ENCODE measurements around the gene CPOX.
"Not testable (repeated sequence)": the region's sequence is repeated elsewhere in the genome, so short reads cannot be mapped to it uniquely, and the experiment has no call there.

The CPOX gene

GRCh38 chr3:98593046-98593936, at the start of gene CPOX:
CPOX (minus strand) TSS chr3:98593611; CDS start chr3:98593504, 107 bp downstream.
- DNase-seq: peak; percentile 97

DNA sequence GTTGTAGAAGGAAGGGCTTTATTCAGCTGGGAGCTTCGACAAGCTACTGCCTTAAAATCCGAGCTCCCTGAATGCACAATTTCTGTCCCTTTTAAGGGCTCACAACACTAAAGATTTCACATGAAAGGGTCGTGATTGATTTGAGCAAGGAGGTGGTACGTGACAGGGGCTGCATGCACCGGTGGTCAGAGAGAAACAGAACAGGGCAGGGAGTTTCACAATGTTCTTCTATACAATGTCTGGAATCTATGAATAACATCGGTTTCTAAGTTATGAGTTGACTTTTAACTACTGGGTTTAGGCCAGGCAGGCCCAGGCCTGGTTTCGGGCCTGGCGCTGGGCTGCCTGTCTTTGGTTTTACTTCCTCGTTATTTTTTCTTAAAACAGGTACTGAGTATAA, 49.4 kb upstream of the CPOX start:
- DNase-seq: not testable (repeated sequence)

- DNase-seq: not testable (repeated sequence)
These were observed 48.3 kb upstream of the CPOX start for GRCh38 chr3:98641756-98642155.

- DNase-seq: not testable (repeated sequence)
These were observed 45.1 kb upstream of the CPOX start for GRCh38 chr3:98638515-98638914.

DNA sequence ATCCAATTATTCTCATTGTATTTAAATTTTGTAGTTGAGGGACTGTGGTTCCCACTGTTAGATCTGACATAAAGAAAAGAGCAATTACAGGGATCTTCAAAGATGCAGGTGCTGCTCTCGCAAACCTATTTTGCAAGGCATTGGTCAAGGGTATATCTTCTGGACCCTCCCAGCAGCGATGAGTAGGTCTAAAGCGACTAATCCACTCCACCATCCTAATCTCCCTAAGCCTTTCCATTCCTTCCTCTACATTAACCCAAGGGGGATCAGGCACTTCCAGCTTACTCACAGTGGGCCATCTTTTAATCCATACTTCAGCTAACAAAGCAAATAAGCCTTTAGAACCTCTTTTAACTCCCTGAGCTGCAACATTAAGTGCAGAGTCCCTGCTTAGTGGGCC, 37.0 kb upstream of the CPOX start:
- DNase-seq: no peak

DNA sequence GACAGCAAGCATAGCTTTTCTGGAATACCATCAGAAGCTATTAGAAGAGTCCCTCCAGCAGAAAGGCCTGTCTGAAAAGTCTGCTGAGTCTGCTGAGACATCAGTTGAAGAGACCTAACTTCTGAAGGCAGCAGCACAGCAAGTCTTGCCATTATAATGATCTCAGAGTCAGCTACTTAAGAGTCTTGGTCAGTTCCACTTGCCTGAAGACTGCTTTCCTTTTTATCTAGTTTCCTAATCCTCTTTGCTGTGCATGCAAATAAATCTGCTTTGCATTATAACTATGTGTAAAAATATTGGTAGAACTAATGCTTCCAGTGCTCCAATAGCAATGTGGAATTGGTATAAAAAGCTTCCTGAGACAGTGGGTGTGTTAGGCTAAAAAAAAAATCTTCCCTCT, 34.9 kb upstream of the CPOX start:
- no peak for DNase-seq

GRCh38 chr3:98626151-98626550, 32.7 kb upstream of the CPOX start:
- no peak for DNase-seq

- no peak for DNase-seq
These were observed 30.3 kb upstream of the CPOX start for GRCh38 chr3:98623572-98624280.

GRCh38 chr3:98617841-98618240, 24.4 kb upstream of the CPOX start:
- no peak for DNase-seq

- DNase-seq: no peak
These were observed 20.2 kb upstream of the CPOX start for GRCh38 chr3:98613616-98614015.

GRCh38 chr3:98612996-98613517, 19.6 kb upstream of the CPOX start:
- DNase-seq: no peak

DNA sequence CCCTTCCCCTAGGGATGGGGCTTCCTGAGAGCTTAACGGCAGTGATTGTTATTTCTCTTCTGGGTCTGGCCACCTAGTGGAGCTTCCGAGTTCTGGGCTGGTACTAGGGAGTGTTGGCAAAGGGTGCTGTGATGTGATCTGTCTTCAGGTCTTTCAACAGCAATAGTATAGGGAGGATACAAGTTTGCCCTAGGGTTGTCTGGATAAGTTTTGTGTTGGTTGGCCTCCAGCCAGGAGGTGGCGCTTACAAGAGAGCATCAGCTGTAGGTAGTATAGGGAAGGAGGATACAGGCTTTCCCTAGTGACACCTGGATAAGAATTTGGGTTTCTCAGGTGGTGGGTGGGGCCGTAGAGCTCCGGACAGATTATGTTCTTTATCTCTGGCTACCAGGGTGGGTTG, 19.2 kb upstream of the CPOX start:
- peak; percentile 10 for DNase-seq

- DNase-seq: no peak
These were observed 14.6 kb upstream of the CPOX start for GRCh38 chr3:98608029-98608428.

DNA sequence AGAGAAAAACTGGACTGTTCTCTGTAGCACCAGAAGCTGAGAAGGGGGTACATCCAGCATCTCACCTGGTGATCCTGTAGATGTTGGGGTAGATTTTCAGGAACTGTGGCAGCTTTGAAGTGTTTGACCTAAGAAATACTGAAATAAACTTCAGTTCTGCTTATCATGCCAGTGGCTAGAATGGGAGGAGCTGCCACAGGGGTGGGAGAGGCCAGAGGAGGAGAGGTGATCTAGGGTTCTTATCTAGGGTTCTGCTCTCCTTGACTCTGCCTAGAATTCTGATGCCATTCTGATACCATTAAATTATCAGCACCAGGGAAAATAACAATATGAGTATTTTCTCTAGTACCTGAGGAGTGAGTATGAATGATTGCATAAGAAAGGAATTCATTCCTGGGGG, 10.2 kb upstream of the CPOX start:
- peak; percentile 11 for DNase-seq

DNA sequence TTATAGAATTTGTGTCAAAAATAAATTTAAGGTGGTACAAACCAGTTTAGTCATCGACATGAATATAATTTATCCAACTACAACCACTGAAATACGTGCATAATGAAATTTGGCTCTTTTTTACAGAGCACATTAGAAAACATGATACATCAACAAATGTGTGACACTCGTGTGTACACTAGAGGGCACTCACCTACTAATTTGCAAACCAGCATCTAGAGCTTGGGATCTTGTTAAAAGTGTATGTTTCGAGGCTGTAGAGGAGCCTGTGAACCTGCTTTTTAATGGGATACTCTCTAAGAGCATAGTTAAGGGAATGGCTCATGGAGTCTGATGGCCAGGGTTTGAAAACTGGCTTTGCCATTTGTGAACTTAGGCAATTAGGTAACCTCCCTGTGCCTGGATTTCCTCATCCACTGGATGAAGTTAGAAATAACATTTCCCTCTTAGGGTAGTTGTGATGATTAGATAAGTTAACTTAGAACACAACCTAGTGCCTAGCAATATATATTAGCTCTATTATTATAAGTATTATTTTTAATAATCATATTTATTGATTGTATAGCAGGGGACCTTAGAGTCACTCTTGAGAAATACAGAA, 8.8 kb upstream of the CPOX start:
- DNase-seq: peak; percentile 74

DNA sequence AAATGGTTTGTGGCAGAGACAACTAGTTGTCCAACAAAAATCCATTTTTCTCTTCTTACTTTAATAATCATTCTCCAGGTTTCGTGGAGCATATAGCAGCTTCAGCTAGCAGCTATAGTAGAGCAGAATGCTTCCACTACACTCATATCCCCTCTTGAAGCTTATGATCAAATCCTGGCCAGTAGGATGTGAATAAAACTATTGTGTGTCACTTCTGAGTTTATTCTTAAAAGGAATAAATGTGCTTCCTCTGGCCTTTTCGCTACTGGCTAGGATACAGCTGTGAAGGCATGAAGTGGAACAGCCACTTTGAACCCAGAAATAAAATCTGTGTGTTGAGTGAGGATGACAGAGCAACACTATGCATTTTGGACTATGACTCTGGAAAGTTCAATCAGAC, 7.8 kb upstream of the CPOX start:
- DNase-seq: no peak

- DNase-seq: no peak
These were observed 7.1 kb upstream of the CPOX start for GRCh38 chr3:98600412-98601095.

DNA sequence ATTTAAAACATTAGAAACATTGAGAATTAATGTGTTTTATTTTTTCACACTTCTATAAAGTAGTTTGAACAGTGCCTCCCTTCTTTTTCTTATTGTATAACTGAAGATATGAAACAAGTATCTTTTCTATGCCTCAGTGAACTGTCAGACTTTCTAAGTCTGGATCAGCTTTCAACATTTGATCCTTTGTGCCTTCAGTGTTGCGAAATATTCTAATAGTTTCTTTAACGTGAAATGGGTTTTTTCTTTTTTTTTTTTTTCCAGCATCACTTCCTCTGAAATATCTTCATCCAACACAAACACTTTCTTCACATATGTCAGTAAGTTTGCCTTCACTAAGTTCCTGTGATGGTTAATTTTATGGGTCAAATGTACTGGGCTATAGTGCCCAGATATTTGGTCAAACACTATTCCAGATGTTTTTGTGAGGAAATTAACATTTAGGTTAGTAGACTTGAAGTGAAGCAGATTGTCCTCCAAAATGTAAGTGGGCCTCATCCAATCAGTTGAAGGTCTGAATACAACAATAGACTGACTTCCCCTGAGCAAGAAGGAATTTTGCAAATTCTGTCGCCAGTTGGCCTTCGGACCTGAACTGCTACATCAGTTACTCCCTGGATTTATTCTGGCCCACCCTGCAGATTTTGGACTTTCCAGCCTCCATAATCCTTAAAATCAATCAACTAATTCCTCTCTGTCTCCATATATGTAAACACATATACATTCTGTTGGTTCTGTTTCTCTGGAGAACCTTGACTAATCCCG, 6.4 kb upstream of the CPOX start:
- DNase-seq: no peak

- DNase-seq: no peak
These were observed 5.1 kb upstream of the CPOX start for GRCh38 chr3:98598492-98598891.

DNA sequence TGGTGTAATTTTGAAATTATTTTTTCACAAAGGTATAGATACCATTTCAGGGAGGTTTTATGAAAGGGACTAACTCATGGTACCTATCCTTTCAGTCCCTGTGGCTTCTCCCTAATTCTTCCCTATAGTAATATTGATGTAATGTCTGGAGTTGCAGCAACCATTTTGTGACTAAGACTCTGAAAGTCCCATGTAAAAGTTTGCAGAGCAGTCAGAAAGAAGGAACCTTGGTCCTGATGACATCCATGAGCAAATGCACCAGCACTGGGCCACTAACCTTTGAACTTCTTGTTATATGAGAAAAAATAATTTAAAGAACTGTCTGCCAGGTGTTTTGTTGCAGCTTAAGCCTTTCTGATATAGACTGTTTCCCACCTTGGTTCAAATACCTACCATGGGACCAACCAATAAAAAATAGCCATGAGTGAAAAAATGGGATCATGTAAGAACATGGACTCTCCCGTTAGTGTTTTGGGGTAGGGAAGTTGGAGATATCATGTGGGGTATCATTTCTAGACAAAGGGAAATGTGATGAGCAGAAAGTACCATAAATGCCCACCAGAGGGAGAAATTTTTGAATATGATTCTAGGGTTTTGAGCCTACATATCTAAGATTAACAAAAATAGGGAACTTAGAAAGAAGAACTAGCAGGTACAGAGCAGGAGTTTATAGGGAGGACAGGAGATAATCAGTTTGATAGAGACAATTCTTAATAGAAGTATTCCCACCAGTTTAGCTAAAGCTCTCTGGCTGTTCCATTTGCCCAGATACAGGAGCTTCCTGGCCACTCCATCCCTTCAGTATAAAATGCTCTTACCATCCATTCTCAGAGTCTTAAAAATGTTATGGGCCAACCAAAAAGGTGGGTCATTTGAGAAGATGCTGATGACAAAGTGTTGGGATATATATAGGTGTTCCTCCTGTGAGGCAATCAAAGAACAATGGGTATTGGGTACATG, 3.4 kb upstream of the CPOX start:
- peak; percentile 86 for DNase-seq

GRCh38 chr3:98596087-98596486, 2.7 kb upstream of the CPOX start:
- DNase-seq: no peak

Measured in OCI-M1 (cell line).